Sciatic nerve (tissue), 2 donors: ENCODE measurements around the gene CHGA. TPM values are rescaled to one million over a fixed set of nuclear protein-coding genes. Genes with fewer than 3 reads are reported as not detected.

Source experiments
- ATAC-seq: fragments of 200-7000 bp; cut with Tn5 transposase; one replicate; pipeline ENCODE4 v1.9.1; 2020; ENCODE audit warnings: mild to moderate bottlenecking, moderate library complexity
- DNase-seq: peaks from one replicate; pipeline ENCODE4 v3.0.0-alpha.2; 2020; ENCODE audit warnings: low spot score
- intact Hi-C: fragments of 100-400 bp; cut with DNase I; formaldehyde crosslinking; loops from one replicate; pipeline ENCODE4 v1.14.2; 2022
- total RNA-seq: library from RNA; stranded (reverse); fragmentation: NEBNext Ultra II Directional; extraction: Animal tissue kit (Norgen Biotek cat#: 25700); gene quantifications from one replicate; pipeline ENCODE4 v1.2.1, GENCODE V29; 2021
- donor health status: DM: no; HTN: no; CAD: no.
- donor health status: DM: no; HTN: no; CAD: no.

Gene CHGA
- total RNA-seq, 1 donor from 2014 or later: not detected

DNA sequence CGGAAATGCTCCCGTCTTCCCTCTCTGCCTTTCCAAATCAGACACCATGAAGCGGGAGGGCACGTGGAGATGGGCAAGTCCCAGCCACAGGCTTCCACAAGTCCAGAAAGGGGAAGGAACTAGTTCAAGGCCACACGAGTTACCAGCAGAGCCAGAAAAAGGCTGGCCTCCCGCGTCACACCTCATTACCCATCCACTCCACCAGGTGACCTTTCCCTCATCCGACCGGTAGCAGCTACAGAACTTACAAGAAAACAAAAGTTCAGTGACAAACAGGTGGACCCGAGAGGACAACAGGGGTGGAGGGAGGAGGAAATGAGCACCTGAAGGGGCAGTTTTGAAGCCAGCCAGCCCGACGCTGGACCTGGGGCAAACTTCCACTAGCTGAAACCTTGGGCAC, 46.9 kb downstream of the CHGA start:
- DNase-seq: no peak
- ATAC-seq: no peak
- intact Hi-C loops: no loop called here

- ATAC-seq: no peak
- intact Hi-C loops: no loop called here
- DNase-seq: no peak
Observed at GRCh38 chr14:92970271-92970670, 47.3 kb downstream of the CHGA start.

- ATAC-seq: no peak
- DNase-seq: no peak
- intact Hi-C loops: no loop called here
Observed at GRCh38 chr14:92971601-92972180, 48.7 kb downstream of the CHGA start.

DNA sequence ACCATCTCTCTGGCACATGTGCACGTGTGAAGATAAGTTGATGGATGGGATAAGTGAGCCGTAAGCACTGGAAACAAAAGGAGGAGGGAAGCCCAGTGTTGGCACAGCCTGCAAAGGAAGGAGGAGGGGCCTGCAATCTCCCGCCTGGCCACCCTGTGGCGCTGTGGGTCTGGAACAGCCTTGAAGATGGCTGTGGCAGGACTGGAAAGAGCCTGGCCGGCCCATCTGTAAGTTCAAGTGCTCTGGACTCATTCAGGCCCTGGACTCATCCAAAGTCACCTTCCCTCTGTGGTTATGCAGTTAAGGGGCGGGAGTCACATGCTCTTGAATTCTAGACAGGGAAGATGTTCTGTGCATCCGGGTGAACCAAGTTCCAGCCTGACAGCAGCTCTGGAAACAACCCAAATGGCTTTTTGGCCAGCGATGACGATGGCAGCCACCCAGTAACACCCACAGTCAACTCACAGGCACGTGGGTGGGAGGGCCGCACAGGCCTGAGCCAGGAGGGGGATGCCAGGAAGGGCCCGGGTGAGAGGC, 50.4 kb downstream of the CHGA start:
- intact Hi-C loops: no loop called here
- DNase-seq (peak; percentile 85), ATAC-seq (peak; percentile 79)

- ATAC-seq (no peak), DNase-seq (no peak)
- intact Hi-C loops: no loop called here
Observed at GRCh38 chr14:92973798-92974372, 50.9 kb downstream of the CHGA start.

- DNase-seq (no peak), ATAC-seq (peak; percentile 18)
Observed at GRCh38 chr14:92974541-92975345, 51.8 kb downstream of the CHGA start.

GRCh38 chr14:92976268-92976667, 53.3 kb downstream of the CHGA start:
- no peak for ATAC-seq
- intact Hi-C loops: no loop called here

More at GRCh38 chr14:92974541-92975345, 51.8 kb downstream of the CHGA start:
- intact Hi-C loops: no loop called here

DNA sequence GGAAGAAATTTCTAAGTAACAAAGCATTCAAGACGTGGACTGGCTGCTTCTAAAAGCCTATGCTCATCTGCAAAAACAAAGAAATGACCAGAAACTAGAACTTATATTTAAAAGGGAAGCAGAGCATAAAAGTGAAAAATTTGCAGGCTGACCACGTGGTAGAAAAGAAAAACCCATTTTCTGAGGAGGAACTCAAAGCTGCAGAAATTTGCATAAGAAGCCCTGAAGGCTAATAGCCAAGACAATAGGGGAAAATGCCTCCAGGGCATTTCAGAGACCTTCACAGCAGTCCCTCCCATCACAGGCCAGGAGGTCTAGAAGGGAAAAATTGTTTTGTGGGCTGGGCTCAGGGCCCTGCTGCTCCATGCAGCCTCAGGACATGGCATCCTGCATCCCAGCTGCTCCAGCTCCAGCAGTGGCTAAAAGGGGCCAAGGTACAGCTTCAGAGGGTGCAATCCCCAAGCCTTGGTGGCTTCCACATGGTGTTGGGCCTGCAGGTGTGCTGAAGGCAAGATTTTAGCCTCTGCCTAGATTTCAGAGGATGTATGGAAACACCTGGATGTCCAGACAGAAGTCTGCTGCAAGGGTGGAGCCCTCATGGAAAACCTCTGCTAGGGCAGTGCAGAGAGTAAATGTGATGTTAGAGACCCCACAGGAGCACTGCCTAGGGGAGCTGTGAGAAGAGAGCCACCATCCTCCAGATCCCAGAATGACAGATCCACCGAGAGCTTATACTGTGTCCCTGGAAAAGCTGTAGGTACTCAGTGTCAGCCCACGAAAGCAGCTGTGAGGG, 55.5 kb downstream of the CHGA start:
- DNase-seq: no peak
- ATAC-seq: no peak
- intact Hi-C loops: no loop called here

More at GRCh38 chr14:92976268-92976667, 53.3 kb downstream of the CHGA start:
- no peak for DNase-seq

- intact Hi-C loops: no loop called here
- no peak for ATAC-seq
- no peak for DNase-seq
Observed at GRCh38 chr14:92980866-92981265, 57.9 kb downstream of the CHGA start.

- DNase-seq (no peak), ATAC-seq (no peak)
- intact Hi-C loops: no loop called here
Observed at GRCh38 chr14:92981726-92982125, 58.8 kb downstream of the CHGA start.

GRCh38 chr14:92982956-92983355, 60.0 kb downstream of the CHGA start:
- DNase-seq: no peak
- intact Hi-C loops: no loop called here
- no peak for ATAC-seq

- DNase-seq (no peak), ATAC-seq (no peak)
- intact Hi-C loops: no loop called here
Observed at GRCh38 chr14:92984082-92984788, 61.3 kb downstream of the CHGA start.

Other genes starting within 250 kb of the CHGA start
- 118 TPM for gene LGMN, start 174.5 kb upstream of the CHGA start, total RNA-seq
- gene GOLGA5, start 128.8 kb upstream of the CHGA start, total RNA-seq: 32.5 TPM
- gene ITPK1, start 192.8 kb downstream of the CHGA start, total RNA-seq: 118 TPM